ENCODE measurements around the gene GC.

Gene GC

DNA sequence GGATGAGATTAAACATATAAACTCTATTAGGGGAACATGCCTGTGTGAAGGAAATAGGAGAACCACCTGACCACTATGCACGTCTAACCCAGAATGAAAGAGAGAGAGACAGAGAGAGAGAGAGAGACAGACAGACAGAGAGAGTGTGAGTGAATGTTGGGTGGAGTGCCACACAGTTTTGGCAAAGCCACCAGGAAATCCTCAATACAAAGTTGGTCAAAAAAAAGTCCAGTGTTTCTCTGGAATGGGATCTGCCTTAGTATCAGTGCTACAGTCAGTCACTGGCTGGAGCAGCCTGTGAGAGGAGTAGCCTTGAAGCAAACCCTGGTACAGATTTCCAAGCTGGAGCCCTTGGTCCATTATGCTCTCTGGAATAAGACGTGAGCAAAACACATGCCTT is 91.7 kb downstream of the GC start:
- no peak for DNase-seq (ENCODE audit: low read depth)
- no peak overlapping the region for H3K4me3 ChIP-seq (ENCODE audit: low read depth, low read length)
